Astrocyte of the spinal cord (primary cell): ENCODE results near the gene SF3A1.
"Not testable (repeated sequence)": the region's sequence is repeated elsewhere in the genome, so short reads cannot be mapped to it uniquely, and the experiment has no call there.

Experiments used
- DNase-seq: peaks from one replicate; pipeline ENCODE4 v3.0.0; 2011; ENCODE audit warnings: low read depth, low spot score
- H3K4me3 ChIP-seq: 2 replicates; pipeline ENCODE4 v1.5.1; 2011; ENCODE audit warnings: low read depth, mild to moderate bottlenecking, low read length, moderate library complexity
- in situ Hi-C: cut with HindIII; loops from 2 replicates; pipeline ENCODE4 v1.10.0; 2017; ENCODE audit warnings: low sequenced_read_pairs
- TF ChIP-seq, protein P1 (sequence below): IDR thresholded peaks from 2 replicates; pipeline ENCODE4 v1.5.1; 2012; ENCODE audit warnings: low read depth, mild to moderate bottlenecking, low read length, inconsistent platforms

The SF3A1 gene

DNA sequence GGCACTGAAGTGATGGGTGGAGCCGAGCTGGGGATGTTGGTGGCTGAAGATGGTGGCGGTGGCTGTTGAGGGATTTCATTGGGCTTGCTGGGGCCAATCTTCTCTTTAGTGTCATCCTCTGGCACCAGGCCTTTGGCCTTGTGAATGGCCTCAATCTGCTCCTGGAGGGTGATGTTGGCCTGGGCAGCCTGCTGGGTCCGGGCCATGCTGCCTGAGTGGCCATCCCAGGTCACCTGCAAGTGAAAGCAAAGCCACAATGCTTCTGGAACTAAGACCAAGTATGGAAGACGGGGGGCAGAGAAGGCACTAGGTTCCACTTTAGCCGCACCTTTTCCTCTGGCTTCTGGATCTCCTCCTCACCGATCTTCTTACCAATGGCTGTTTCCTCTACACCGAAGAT is 17.9 kb downstream of the SF3A1 start:
- TF ChIP-seq, protein P1, sequence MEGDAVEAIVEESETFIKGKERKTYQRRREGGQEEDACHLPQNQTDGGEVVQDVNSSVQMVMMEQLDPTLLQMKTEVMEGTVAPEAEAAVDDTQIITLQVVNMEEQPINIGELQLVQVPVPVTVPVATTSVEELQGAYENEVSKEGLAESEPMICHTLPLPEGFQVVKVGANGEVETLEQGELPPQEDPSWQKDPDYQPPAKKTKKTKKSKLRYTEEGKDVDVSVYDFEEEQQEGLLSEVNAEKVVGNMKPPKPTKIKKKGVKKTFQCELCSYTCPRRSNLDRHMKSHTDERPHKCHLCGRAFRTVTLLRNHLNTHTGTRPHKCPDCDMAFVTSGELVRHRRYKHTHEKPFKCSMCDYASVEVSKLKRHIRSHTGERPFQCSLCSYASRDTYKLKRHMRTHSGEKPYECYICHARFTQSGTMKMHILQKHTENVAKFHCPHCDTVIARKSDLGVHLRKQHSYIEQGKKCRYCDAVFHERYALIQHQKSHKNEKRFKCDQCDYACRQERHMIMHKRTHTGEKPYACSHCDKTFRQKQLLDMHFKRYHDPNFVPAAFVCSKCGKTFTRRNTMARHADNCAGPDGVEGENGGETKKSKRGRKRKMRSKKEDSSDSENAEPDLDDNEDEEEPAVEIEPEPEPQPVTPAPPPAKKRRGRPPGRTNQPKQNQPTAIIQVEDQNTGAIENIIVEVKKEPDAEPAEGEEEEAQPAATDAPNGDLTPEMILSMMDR, result no peak
- in situ Hi-C loops, result no loop called here
- H3K4me3 ChIP-seq, result no peak overlapping the region
- no peak for DNase-seq

DNA sequence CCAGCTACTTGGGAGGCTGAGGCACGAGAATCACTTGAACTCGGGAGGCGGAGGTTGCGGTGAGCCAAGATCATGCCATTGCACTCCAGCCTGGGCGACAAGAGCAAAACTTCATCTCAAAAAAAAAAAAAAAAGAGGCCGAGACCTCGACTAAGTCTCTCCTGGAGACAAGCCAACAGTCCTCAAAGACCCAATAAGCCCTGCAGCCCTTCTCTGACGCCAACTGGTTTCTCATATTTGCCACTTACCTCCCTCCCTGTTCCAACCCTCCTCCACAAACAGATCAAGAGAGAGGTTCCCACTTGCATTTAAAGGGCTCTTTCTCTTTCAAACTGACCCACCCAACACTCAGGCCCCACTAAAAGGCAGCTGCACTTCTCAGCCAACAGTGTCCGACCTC is 18.4 kb downstream of the SF3A1 start:
- H3K4me3 ChIP-seq, in situ Hi-C loops, DNase-seq: not testable (repeated sequence)

DNA sequence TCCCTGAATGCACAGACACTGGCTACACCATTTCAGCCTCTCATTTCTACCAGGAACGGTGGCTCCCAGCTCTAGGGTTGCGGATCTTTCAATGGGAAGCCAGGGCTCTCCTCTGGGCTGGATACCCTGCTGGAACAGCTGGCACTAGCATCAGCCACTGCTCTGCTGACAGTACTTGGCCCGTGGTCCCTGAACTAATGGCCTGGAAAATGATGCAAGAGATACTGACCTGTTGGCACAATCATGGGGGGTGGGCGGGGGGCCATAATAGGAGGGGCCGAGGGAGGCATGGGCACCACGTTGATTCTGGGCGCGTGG is 19.3 kb downstream of the SF3A1 start:
- TF ChIP-seq, protein P1, result no peak
- no peak overlapping the region for H3K4me3 ChIP-seq
- DNase-seq, result no peak
- in situ Hi-C loops, result no loop called here

DNA sequence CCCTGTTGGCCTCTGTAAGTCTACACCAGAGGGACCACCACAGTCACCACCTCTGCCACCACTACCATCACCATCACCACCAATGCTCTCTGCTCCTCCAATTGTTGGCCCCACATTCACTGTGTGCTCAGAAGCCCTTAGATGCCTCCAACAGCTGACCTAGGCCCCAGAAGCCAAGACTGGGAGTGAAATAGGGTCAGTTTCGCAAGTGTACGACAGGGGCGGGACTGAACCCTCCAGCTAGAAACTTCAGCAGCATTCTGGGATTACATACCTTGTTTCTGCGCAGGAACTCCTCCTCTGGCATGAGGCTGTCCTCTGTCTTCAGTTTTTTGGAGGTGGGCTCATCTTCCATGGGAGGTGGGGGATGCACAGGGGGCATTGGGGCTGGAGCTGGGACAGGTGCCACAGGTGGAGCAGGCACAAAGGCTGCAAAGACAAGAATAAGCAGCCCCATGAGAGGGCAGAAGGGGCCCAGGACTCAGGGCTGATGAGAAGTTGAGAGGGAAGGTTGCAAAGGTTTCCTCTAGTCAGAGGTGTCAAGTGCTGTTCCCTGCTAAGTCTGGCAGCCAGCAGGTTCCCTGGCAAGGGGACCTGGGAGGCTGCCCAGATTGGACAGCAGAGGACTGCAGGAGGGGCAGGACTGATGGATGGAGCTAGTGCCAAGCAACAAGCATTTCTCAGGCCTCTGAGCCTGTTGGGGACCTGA is 19.8 kb downstream of the SF3A1 start:
- H3K4me3 ChIP-seq, result no peak overlapping the region
- TF ChIP-seq, protein P1, result no peak
- in situ Hi-C loops, result no loop called here
- no peak for DNase-seq

DNA sequence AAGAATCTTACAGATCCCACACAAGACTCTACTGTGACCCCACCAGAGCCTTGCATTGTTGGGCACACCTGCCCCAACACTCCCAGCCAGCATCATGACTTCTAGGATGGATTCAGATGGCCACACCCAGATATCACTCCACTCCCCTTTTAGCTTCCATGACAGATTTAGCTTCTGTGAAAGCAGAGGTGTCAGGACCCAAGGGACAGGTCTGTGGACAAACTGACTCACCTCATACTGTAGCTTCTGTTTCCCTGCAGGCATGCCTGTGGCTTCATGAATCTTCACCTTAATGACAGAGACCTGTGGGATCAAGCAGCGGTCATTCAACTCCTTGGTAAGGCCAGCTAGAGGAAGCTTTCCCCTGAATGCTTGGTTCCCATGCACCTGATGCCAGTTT is 21.5 kb downstream of the SF3A1 start:
- no peak overlapping the region for H3K4me3 ChIP-seq
- DNase-seq, result no peak
- TF ChIP-seq, protein P1, result no peak
- in situ Hi-C loops, result no loop called here

DNA sequence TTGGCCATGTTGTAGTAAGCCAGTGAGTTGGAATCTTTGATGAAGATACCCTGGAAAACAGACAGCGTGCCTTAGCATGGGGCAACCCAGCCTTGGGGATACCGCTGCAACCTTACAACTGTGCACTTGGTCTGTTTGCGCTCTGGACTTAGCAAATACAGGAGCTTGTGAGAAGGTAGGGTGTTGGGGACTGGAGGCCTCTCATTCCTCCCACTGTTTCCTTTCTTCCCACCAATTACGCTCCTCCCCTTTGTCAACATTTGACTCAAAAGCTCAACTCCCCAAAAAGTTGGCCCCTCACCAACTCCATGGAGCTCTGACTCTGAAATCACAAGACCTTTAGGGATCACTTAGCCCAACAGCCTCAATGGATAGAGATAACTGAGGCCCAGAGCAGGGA is 22.0 kb downstream of the SF3A1 start:
- TF ChIP-seq, protein P1, result no peak
- DNase-seq, result no peak
- H3K4me3 ChIP-seq, result no peak overlapping the region
- in situ Hi-C loops, result no loop called here

DNA sequence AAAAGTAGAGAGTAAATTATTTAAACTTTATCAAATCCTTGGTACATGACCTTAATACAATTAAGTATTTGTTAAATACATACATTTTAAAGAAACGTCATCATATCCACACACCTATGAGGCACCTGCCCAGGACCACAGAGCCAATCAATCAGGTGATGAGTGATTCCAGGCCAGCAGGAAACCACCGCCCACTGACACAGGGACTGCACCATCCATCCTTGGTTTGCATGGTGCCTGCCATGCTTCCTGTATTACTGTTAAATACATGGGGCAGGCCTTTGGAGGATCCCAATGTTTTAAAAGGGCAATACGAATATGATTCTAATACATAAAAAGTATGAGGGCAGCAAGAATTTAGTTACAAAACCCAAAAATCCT is 23.0 kb downstream of the SF3A1 start:
- in situ Hi-C loops, result no loop called here
- DNase-seq, result no peak
- TF ChIP-seq, protein P1, result no peak
- no peak overlapping the region for H3K4me3 ChIP-seq
